ENCODE data around the gene NSUN6. TPM values are rescaled to one million over a fixed set of nuclear protein-coding genes. Genes with fewer than 3 reads are reported as not detected.

Gene NSUN6
- polyA plus RNA-seq, 4 donors: 17.7 to 41.0 (median 23.1) TPM

DNA sequence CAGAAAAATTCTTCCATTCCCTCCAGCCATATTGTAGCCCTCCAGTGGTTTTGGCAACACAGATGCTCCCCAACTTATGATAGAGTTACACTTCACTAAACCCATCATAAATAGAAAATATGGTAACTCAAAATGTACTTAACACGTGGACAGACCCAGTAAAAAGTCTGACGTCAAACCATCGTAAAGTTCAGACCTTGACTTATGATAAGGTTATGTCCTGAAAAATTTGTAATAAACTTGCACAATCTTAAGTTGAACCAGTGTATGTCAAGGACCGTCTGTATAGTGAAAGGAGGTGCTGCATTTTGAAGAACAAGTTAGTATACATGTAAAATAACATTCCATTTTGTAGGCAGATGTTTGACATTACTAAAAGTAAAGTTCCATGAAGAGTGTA, 142.8 kb downstream of the NSUN6 start:
- DNase-seq (ENCODE audit: low read depth in 4 of 4, low spot score in 3 of 4): no peak

- no peak for DNase-seq (ENCODE audit: low read depth in 4 of 4, low spot score in 3 of 4)
These were observed 145.8 kb downstream of the NSUN6 start for GRCh38 chr10:18505456-18506118.

- DNase-seq (ENCODE audit: low read depth in 4 of 4, low spot score in 3 of 4): no peak
These were observed 147.2 kb downstream of the NSUN6 start for GRCh38 chr10:18504161-18504560.

DNA sequence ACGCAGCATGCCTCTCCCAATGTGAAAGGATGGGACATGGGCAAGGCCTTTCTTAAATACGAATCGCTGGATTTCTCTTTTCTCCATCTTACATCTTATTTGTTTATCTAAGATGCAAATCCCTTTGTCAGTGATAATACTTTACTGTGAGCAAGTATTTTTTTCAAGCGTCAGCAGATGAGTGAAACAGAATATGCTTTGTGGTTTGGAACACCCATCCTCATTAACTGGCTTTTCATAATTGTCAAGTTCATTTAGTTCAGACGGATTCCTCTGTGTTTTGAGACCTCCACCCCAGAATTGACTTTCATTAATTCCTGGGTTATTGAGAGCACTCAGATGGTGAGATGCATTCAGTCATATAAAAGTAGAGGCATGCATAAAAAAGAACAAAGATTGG, 149.8 kb downstream of the NSUN6 start:
- DNase-seq (ENCODE audit: low read depth in 4 of 4, low spot score in 3 of 4): no peak

DNA sequence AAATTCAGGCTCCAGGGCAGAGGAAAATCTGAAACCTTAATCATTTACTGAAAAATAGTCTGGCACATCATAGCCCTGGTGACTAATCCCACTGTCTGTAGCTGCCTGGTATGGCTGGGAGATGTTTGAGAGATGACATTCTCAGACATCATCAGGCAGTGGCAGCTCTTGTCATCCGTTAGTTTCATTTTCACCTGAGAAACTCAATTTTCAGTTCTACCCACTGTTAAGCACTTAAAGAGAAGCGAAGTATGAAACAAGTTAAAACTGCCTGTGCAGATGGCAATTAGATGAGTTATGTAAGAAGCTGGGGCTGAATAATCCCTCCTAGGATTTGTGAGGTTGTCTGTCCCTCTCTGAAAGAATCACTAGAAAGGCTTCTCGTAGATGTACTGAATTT, 150.2 kb downstream of the NSUN6 start:
- DNase-seq (ENCODE audit: low read depth in 4 of 4, low spot score in 3 of 4): no peak

GRCh38 chr10:18500576-18500975, 150.8 kb downstream of the NSUN6 start:
- DNase-seq (ENCODE audit: low read depth in 4 of 4, low spot score in 3 of 4): no peak

- no peak for DNase-seq (ENCODE audit: low read depth in 4 of 4, low spot score in 3 of 4)
These were observed 152.4 kb downstream of the NSUN6 start for GRCh38 chr10:18498998-18499397.

GRCh38 chr10:18497806-18498369, 153.5 kb downstream of the NSUN6 start:
- DNase-seq (ENCODE audit: low read depth in 4 of 4, low spot score in 3 of 4): peak in 1 of 4 donors; percentile 10

Other genes starting within 250 kb of the NSUN6 start
- 10 to 100 TPM; 43.2 to 54.9 (median 48.4) TPM for gene ARL5B, start 7.8 kb upstream of the NSUN6 start, polyA plus RNA-seq (ENCODE audit: insufficient read length in 4 of 4)